ENCODE measurements around the gene WDFY4. TPM values are rescaled to one million over a fixed set of nuclear protein-coding genes. Genes with fewer than 3 reads are reported as not detected.

The WDFY4 gene
- total and polyA plus RNA-seq, 8 donors: 2.8 to 23.6 (median 4.8) TPM

GRCh38 chr10:48838834-48839233 lies 154.2 kb downstream of the WDFY4 start:
- peaks cover 0 to 31% of the 10 kb centered on the region in 2 donors for H3K36me3 ChIP-seq
- no peak for ATAC-seq
- intact Hi-C loops (cut with DNase I): no loop called here
- TF ChIP-seq CTCF (IDR thresholded peaks at IDR 0.05): no peak
- no peak overlapping the region for H3K27ac ChIP-seq
- peak in 1 of 4 donors; percentile 21 for DNase-seq
- H3K27me3 ChIP-seq: no peaks in the 10 kb centered on the region
- H3K9me3 ChIP-seq: no peaks in the 10 kb centered on the region
- H3K4me1 ChIP-seq: no peaks in the 10 kb centered on the region
- H3K4me3 ChIP-seq: no peak overlapping the region

DNA sequence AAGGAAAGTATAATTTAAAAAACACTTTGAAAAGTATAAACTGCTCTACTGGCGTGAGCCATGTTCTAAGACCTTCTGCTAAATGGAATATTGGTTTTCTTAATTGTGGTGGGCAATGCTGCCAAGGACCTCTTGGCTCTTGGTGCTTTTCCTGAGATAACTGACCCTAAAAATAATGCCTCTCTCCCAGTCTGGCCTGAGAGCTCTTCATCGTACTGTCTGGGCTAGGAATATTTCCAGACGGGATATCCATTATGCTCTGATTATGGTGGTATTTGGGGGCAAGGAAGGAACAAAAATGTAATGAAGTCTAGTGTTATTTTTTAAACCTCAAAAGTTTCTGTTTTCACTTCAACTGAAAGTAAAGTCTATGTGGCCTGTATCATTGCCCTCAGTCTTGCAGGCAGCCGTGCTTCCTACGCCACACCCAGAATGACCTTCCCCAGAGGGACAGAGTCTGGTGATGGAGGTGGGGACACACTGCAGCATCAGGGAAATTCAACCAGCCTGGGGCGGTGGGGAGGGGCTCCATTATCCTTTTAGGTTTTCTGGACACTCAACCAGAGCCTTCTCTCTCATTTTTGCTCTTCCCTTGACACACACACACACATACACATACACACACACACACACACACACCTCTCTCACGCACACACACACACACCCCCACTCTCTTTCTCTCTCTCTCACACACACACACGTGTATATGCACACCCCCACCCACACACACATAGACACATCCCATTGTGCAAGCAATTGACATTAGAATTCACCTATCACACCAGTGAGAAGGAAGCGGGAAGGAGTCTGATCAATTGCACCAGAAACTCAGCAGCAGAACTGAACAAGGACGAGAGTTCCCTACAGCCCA lies 155.4 kb downstream of the WDFY4 start:
- no peaks in the 10 kb centered on the region for H3K27me3 ChIP-seq
- ATAC-seq: no peak
- no peaks in the 10 kb centered on the region for H3K4me1 ChIP-seq
- intact Hi-C loops (cut with DNase I): no loop called here
- H3K4me3 ChIP-seq: no peak overlapping the region
- no peak for TF ChIP-seq CTCF (IDR thresholded peaks at IDR 0.05)
- H3K9me3 ChIP-seq: no peaks in the 10 kb centered on the region
- DNase-seq: no peak
- H3K27ac ChIP-seq: no peak overlapping the region
- peaks cover 0 to 34% of the 10 kb centered on the region in 2 donors for H3K36me3 ChIP-seq

DNA sequence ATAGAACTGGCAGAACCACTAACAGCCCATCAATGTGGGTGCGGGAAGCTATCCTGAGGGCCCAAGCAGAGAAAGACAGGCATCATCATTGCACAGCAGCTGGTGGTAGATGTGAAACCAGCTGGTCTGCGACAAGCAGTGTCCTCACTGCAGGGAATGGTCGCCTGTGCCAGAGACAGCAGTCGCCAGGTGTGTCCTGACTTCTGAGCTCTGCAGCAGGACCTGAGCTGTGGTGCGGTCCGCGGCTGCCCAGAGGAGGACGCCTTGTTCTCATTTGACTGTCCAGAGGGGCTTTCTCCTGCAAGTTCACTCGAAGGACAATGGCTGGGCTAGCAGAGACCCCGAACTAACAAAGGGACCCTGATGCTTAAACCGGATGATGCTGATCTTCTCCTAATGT lies 157.6 kb downstream of the WDFY4 start:
- intact Hi-C loops (cut with DNase I): no loop called here
- no peaks in the 10 kb centered on the region for H3K9me3 ChIP-seq
- ATAC-seq: no peak

GRCh38 chr10:48843198-48843597 lies 158.5 kb downstream of the WDFY4 start:
- intact Hi-C loops (cut with DNase I): no loop called here
- DNase-seq: no peak
- H3K27ac ChIP-seq: no peak overlapping the region
- H3K36me3 ChIP-seq: peaks cover 0 to 18% of the 10 kb centered on the region in 2 donors
- H3K27me3 ChIP-seq: no peaks in the 10 kb centered on the region
- H3K4me1 ChIP-seq: no peaks in the 10 kb centered on the region
- no peak overlapping the region for H3K4me3 ChIP-seq
- no peak for ATAC-seq
- H3K9me3 ChIP-seq: no peaks in the 10 kb centered on the region
- TF ChIP-seq CTCF (IDR thresholded peaks at IDR 0.05): no peak

More for the DNA sequence above, 157.6 kb downstream of the WDFY4 start:
- DNase-seq: no peak
- H3K27me3 ChIP-seq: no peaks in the 10 kb centered on the region
- no peaks in the 10 kb centered on the region for H3K4me1 ChIP-seq
- no peak overlapping the region for H3K4me3 ChIP-seq
- H3K36me3 ChIP-seq: peaks cover 0 to 28% of the 10 kb centered on the region in 2 donors
- no peak overlapping the region for H3K27ac ChIP-seq
- no peak for TF ChIP-seq CTCF (IDR thresholded peaks at IDR 0.05)

DNA sequence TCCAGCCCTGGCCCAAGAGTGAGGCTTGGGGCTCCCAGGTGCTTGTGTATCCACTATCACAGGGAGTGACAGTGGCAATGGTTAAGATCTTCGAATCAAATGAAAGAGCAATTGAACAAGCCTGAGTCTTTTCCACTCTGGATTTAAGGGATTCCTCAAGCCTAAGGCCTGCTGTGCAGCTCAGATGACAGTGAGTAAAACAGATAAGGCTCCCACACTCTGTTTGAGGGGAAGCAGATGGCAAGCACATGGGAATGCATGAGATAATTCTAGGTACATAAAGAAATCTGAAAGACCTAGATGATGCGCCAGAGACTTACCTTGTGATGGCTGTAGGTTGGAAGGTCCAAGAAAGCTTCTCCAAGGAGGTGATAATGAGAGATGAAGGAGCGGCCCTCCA lies 159.9 kb downstream of the WDFY4 start:
- H3K27me3 ChIP-seq: no peaks in the 10 kb centered on the region
- peaks cover 0 to 17% of the 10 kb centered on the region in 2 donors for H3K36me3 ChIP-seq
- no peaks in the 10 kb centered on the region for H3K4me1 ChIP-seq
- H3K27ac ChIP-seq: no peak overlapping the region
- no peak for TF ChIP-seq CTCF (IDR thresholded peaks at IDR 0.05)
- H3K9me3 ChIP-seq: no peaks in the 10 kb centered on the region
- intact Hi-C loops (cut with DNase I): no loop called here
- no peak for DNase-seq
- no peak for ATAC-seq
- H3K4me3 ChIP-seq: no peak overlapping the region

Measured in left lung (tissue), 10 donors.